Keratinocyte (primary cell): ENCODE results near the gene GXYLT1. TPM values are rescaled to one million over a fixed set of nuclear protein-coding genes. Genes with fewer than 3 reads are reported as not detected.

ENCODE experiments used
- DNase-seq: peaks from one replicate; pipeline ENCODE4 v3.0.0-alpha.2; 2011; ENCODE audit warnings: low read depth, missing footprints, low spot score
- FAIRE-seq: peaks from 2 replicates; lab custom pipeline; 2011; peaks lifted over from hg19 to GRCh38; lab: Jason Lieb, UNC
- H2AFZ ChIP-seq: 2 replicates; pipeline ENCODE4 v1.6.0; 2012; ENCODE audit warnings: low read length, control low read depth, inconsistent platforms; ENCODE audit not compliant: control insufficient read depth
- H3K27ac ChIP-seq: 2 replicates; pipeline ENCODE4 v1.5.1; 2011; ENCODE audit warnings: low read length; ENCODE audit not compliant: control insufficient read depth, insufficient read depth
- H3K27me3 ChIP-seq: 3 replicates; pipeline ENCODE4 v1.6.0; 2011; ENCODE audit warnings: low read length; ENCODE audit not compliant: control insufficient read depth, insufficient read depth; ENCODE audit errors: extremely low read depth
- H3K36me3 ChIP-seq, 2 experiments: 2 replicates in 1 of 2; 3 replicates in 1 of 2; pipeline ENCODE4 v1.5.1; 2011; ENCODE audit warnings: low read length in 2 of 2, mild to moderate bottlenecking in 1 of 2; ENCODE audit not compliant: control insufficient read depth in 2 of 2, insufficient read depth in 2 of 2; ENCODE audit errors: extremely low read depth in 1 of 2
- H3K4me1 ChIP-seq: 3 replicates; pipeline ENCODE4 v1.5.1; 2011; ENCODE audit warnings: low read length; ENCODE audit not compliant: control insufficient read depth, insufficient read depth; ENCODE audit errors: extremely low read depth
- H3K4me2 ChIP-seq: 3 replicates; pipeline ENCODE4 v1.6.0; 2011; ENCODE audit warnings: low read depth, low read length; ENCODE audit not compliant: control insufficient read depth, insufficient read depth; ENCODE audit errors: extremely low read depth
- H3K4me3 ChIP-seq, 3 experiments: fragments of 200-600 bp in 1 of 3; sonication (generic) in 1 of 3; 2 replicates in 2 of 3; 3 replicates in 1 of 3; pipeline ENCODE4 v1.5.1; 2011 to 2016; ENCODE audit warnings: low read length in 3 of 3, mild to moderate bottlenecking in 3 of 3, control low read depth in 2 of 3, inconsistent platforms in 1 of 3, low read depth in 1 of 3, mixed read lengths in 1 of 3, mixed run types in 1 of 3, moderate library complexity in 1 of 3; ENCODE audit not compliant: control insufficient read depth in 2 of 3, insufficient read depth in 2 of 3; ENCODE audit errors: extremely low read depth in 1 of 3
- H3K79me2 ChIP-seq: 2 replicates; pipeline ENCODE4 v1.6.0; 2012; ENCODE audit warnings: low read length; ENCODE audit not compliant: control insufficient read depth, insufficient read depth
- H3K9ac ChIP-seq: 3 replicates; pipeline ENCODE4 v1.6.0; 2011; ENCODE audit warnings: low read length; ENCODE audit not compliant: control insufficient read depth, insufficient read depth; ENCODE audit errors: extremely low read depth
- H3K9me1 ChIP-seq: 3 replicates; pipeline ENCODE4 v1.6.0; 2011; ENCODE audit warnings: low read length; ENCODE audit not compliant: control insufficient read depth, insufficient read depth; ENCODE audit errors: extremely low read depth
- H3K9me3 ChIP-seq: 2 replicates; pipeline ENCODE4 v1.5.1; 2012; ENCODE audit warnings: low read depth, low read length; ENCODE audit not compliant: control insufficient read depth
- H4K20me1 ChIP-seq: 3 replicates; pipeline ENCODE4 v1.6.0; 2011; ENCODE audit warnings: low read length; ENCODE audit not compliant: control insufficient read depth, insufficient read depth; ENCODE audit errors: extremely low read depth
- CTCF ChIP-seq, 3 experiments: IDR thresholded peaks in 1 of 3; conservative IDR thresholded peaks in 1 of 3; optimal IDR thresholded peaks in 1 of 3; 2 replicates in 2 of 3; 3 replicates in 1 of 3; pipeline versions ENCODE3 to v1.5.1; 2011; ENCODE audit warnings: low read length in 3 of 3, mild to moderate bottlenecking in 3 of 3, moderate library complexity in 2 of 3, control low read depth in 1 of 3, inconsistent platforms in 1 of 3; ENCODE audit not compliant: insufficient read depth in 2 of 3; ENCODE audit errors: extremely low read depth in 1 of 3
- EZH2 ChIP-seq: IDR thresholded peaks from one replicate; pipeline ENCODE4 v1.6.1; 2012; ENCODE audit warnings: inconsistent platforms, mild to moderate bottlenecking, low read length, moderate library complexity
- dilution Hi-C: fragments of 300-500 bp; cut with MboI; formaldehyde crosslinking; loops from one replicate; pipeline ENCODE4 v1.7.0; 2020; ENCODE audit warnings: low sequenced_read_pairs; ENCODE audit not compliant: extremely low pct_ligation_motif_present
- polyA plus RNA-seq, 5 experiments: library from polyadenylated mRNA; depleted of rRNA in 3 of 5; stranded (reverse) in 3 of 5; stranded (forward) in 1 of 5; unstranded in 1 of 5; fragments of >200 nt; gene quantifications; 1 replicate in 1 of 5; 2 replicates in 3 of 5; 3 replicates in 1 of 5; pipeline versions ENCODE4 v1.2.1 to v1.2.3, GENCODE V29; 2011 to 2012; ENCODE audit warnings: missing spikeins in 2 of 5, low read depth in 1 of 5, low replicate concordance in 1 of 5

GXYLT1 gene
- polyA plus RNA-seq, 1 donor (not counting 4 experiments of a cell fraction or from before 2014, with no cell fraction given) = 8.1 TPM

- TF ChIP-seq CTCF (optimal IDR thresholded peaks at IDR 0.05 in 1 of 3, IDR thresholded peaks at IDR 0.05 in 1 of 3, conservative IDR thresholded peaks at IDR 0.05 in 1 of 3; ENCODE audit: extremely low read depth in 1 of 3, insufficient read depth in 2 of 3, low read length in 3 of 3) (no peak), EZH2 (no peak)
- FAIRE-seq (no peak), DNase-seq (no peak)
- Histone ChIP-seq H3K27ac (no peak overlapping the region), H3K9me3 (no peaks in the 10 kb centered on the region), H3K27me3 (no peaks in the 10 kb centered on the region), H4K20me1 (peaks cover 3% of the 10 kb centered on the region), H3K4me2 (no peak overlapping the region), H3K36me3 (no peaks in the 10 kb centered on the region), H3K79me2 (peaks cover 69% of the 10 kb centered on the region), H3K9ac (no peak overlapping the region), H3K9me1 (no peaks in the 10 kb centered on the region), H2AFZ (no peak overlapping the region), H3K4me3 (no peak overlapping the region), H3K4me1 (peaks cover 23% of the 10 kb centered on the region)
- dilution Hi-C loops = no loop called here
Observed at GRCh38 chr12:42128888-42129287, 15.8 kb downstream of the GXYLT1 start.

GRCh38 chr12:42128327-42128726 is 16.3 kb downstream of the GXYLT1 start:
- H3K4me3 ChIP-seq = no peak overlapping the region
- peaks cover 3% of the 10 kb centered on the region for H4K20me1 ChIP-seq
- no peak overlapping the region for H3K4me2 ChIP-seq
- peaks cover 63% of the 10 kb centered on the region for H3K79me2 ChIP-seq
- H3K9ac ChIP-seq = no peak overlapping the region
- no peaks in the 10 kb centered on the region for H3K9me1 ChIP-seq
- no peaks in the 10 kb centered on the region for H3K9me3 ChIP-seq
- dilution Hi-C loops = no loop called here
- no peak overlapping the region for H3K27ac ChIP-seq
- H2AFZ ChIP-seq = no peak overlapping the region
- TF ChIP-seq CTCF (optimal IDR thresholded peaks at IDR 0.05 in 1 of 3, IDR thresholded peaks at IDR 0.05 in 1 of 3, conservative IDR thresholded peaks at IDR 0.05 in 1 of 3; ENCODE audit: extremely low read depth in 1 of 3, insufficient read depth in 2 of 3, low read length in 3 of 3) (no peak), EZH2 (no peak)
- DNase-seq (no peak), FAIRE-seq (peak; percentile 46)
- H3K4me1 ChIP-seq = peaks cover 23% of the 10 kb centered on the region
- H3K36me3 ChIP-seq = no peaks in the 10 kb centered on the region
- no peaks in the 10 kb centered on the region for H3K27me3 ChIP-seq
